Gastrocnemius medialis (tissue), 4 donors: ENCODE data around the gene PTGFRN. TPM values are rescaled to one million over a fixed set of nuclear protein-coding genes. Genes with fewer than 3 reads are reported as not detected.

ENCODE experiments used
- ATAC-seq, 2 donors: fragments of 150-250 bp; one replicate each; pipeline ENCODE4 v1.9.1; 2016
- DNase-seq, 2 donors: peaks; one replicate each; pipeline ENCODE4 v3.0.0-alpha.2; 2019
- H3K27ac ChIP-seq, 4 donors: fragments of 200-600 bp; sonication (generic); 1 replicate in 1 of 4; 2 replicates in 3 of 4; pipeline ENCODE4 v1.5.1; 2016 to 2018; ENCODE audit warnings: mild to moderate bottlenecking in 2 of 4, moderate library complexity in 1 of 4
- H3K27me3 ChIP-seq, 3 donors: fragments of 200-600 bp; sonication (generic) in 2 of 3; 1 replicate in 1 of 3; 2 replicates in 2 of 3; pipeline versions ENCODE4 v1.5.1 to v1.6.0; 2016 to 2019; ENCODE audit warnings: mild to moderate bottlenecking in 1 of 3, moderate library complexity in 1 of 3
- H3K36me3 ChIP-seq, 2 donors: fragments of 200-600 bp; sonication (generic) in 1 of 2; one replicate each; pipeline ENCODE4 v1.5.1; 2017 to 2018
- H3K4me1 ChIP-seq, 2 donors: fragments of 200-600 bp; sonication (generic) in 1 of 2; one replicate each; pipeline ENCODE4 v1.5.1; 2016 to 2017; ENCODE audit warnings: mild to moderate bottlenecking in 2 of 2
- H3K4me3 ChIP-seq, 4 donors: fragments of 200-600 bp; sonication (generic) in 3 of 4; 1 replicate in 1 of 4; 2 replicates in 3 of 4; pipeline ENCODE4 v1.5.1; 2016 to 2019; ENCODE audit warnings: mild to moderate bottlenecking in 2 of 4
- H3K9me3 ChIP-seq, 3 donors: fragments of 200-600 bp; sonication (generic) in 2 of 3; 1 replicate in 1 of 3; 2 replicates in 2 of 3; pipeline ENCODE4 v1.5.1; 2016 to 2019
- POLR2A ChIP-seq, 2 donors: fragments of 450-650 bp; IDR thresholded peaks; one replicate each; pipeline ENCODE4 v1.6.1; 2017; ENCODE audit warnings: antibody characterized with exemption in 2 of 2, mild to moderate bottlenecking in 2 of 2, moderate library complexity in 2 of 2
- in situ Hi-C, 4 donors: fragments of 200-750 bp; cut with MboI; loops; one replicate each; pipeline versions ENCODE4 v1.15.0 to v1.8.0; 2017; ENCODE audit warnings: low sequenced_read_pairs in 4 of 4
- intact Hi-C: fragments of 100-400 bp; cut with DNase I; formaldehyde crosslinking; loops from one replicate; pipeline ENCODE4 v1.15.1; 2023; ENCODE audit warnings: low total_unique reads
- total RNA-seq, 4 donors: library from RNA; depleted of rRNA; stranded (reverse); fragments of >200 nt; gene quantifications; one replicate each; pipeline versions ENCODE4 v1.1.0 to v1.2.3, GENCODE V29; 2016
- TF ChIP-seq, protein P1 (sequence below), 5 experiments: fragments of 450-650 bp in 3 of 5; fragments of 200-600 bp in 2 of 5; sonication (generic) in 2 of 5; IDR thresholded peaks in 4 of 5; conservative IDR thresholded peaks in 1 of 5; 1 replicate in 4 of 5; 2 replicates in 1 of 5; pipeline ENCODE4 v1.5.1; 2016 to 2019; ENCODE audit warnings: antibody characterized with exemption in 5 of 5, mild to moderate bottlenecking in 3 of 5, moderate library complexity in 3 of 5

Gene PTGFRN
- total RNA-seq, 4 donors from 2014 or later: 1.5 to 18.1 (median 2.9) TPM

- no peaks in the 10 kb centered on the region for H3K27me3 ChIP-seq
- H3K36me3 ChIP-seq: no peaks in the 10 kb centered on the region
- H3K4me1 ChIP-seq: no peaks in the 10 kb centered on the region
- in situ Hi-C loops: no loop called here
- H3K27ac ChIP-seq: no peak overlapping the region
- intact Hi-C loops: no loop called here
- TF ChIP-seq, protein P1, sequence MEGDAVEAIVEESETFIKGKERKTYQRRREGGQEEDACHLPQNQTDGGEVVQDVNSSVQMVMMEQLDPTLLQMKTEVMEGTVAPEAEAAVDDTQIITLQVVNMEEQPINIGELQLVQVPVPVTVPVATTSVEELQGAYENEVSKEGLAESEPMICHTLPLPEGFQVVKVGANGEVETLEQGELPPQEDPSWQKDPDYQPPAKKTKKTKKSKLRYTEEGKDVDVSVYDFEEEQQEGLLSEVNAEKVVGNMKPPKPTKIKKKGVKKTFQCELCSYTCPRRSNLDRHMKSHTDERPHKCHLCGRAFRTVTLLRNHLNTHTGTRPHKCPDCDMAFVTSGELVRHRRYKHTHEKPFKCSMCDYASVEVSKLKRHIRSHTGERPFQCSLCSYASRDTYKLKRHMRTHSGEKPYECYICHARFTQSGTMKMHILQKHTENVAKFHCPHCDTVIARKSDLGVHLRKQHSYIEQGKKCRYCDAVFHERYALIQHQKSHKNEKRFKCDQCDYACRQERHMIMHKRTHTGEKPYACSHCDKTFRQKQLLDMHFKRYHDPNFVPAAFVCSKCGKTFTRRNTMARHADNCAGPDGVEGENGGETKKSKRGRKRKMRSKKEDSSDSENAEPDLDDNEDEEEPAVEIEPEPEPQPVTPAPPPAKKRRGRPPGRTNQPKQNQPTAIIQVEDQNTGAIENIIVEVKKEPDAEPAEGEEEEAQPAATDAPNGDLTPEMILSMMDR (IDR thresholded peaks at IDR 0.05 in 4 of 5, conservative IDR thresholded peaks at IDR 0.05 in 1 of 5): no peak
- TF ChIP-seq POLR2A (IDR thresholded peaks at IDR 0.05): no peak
- DNase-seq (no peak), ATAC-seq (no peak)
- no peak overlapping the region for H3K4me3 ChIP-seq
- no peaks in the 10 kb centered on the region for H3K9me3 ChIP-seq
Observed at GRCh38 chr1:116962987-116963639, 53.4 kb downstream of the PTGFRN start.

DNA sequence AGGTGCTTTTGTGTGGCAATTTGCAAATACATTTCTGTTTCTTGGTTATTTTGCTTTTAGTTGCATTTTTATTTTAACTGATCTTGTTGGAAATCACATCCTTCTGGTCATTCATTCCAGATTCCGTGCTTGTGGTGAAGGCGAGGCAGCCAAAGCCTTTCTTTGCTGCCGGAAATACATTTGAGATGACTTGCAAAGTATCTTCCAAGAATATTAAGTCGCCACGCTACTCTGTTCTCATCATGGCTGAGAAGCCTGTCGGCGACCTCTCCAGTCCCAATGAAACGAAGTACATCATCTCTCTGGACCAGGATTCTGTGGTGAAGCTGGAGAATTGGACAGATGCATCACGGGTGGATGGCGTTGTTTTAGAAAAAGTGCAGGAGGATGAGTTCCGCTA, 57.1 kb downstream of the PTGFRN start:
- Histone ChIP-seq H3K27ac (no peak overlapping the region), H3K36me3 (no peaks in the 10 kb centered on the region), H3K27me3 (no peaks in the 10 kb centered on the region), H3K4me1 (no peaks in the 10 kb centered on the region), H3K9me3 (no peaks in the 10 kb centered on the region), H3K4me3 (no peak overlapping the region)
- in situ Hi-C loops: no loop called here
- no peak for TF ChIP-seq POLR2A (IDR thresholded peaks at IDR 0.05)
- TF ChIP-seq, protein P1 (IDR thresholded peaks at IDR 0.05 in 4 of 5, conservative IDR thresholded peaks at IDR 0.05 in 1 of 5): no peak
- intact Hi-C loops: no loop called here
- ATAC-seq (no peak), DNase-seq (no peak)

- TF ChIP-seq, protein P1 (IDR thresholded peaks at IDR 0.05 in 4 of 5, conservative IDR thresholded peaks at IDR 0.05 in 1 of 5): no peak
- no peak for TF ChIP-seq POLR2A (IDR thresholded peaks at IDR 0.05)
- Histone ChIP-seq H3K4me1 (no peaks in the 10 kb centered on the region), H3K9me3 (no peaks in the 10 kb centered on the region), H3K27ac (no peak overlapping the region), H3K27me3 (no peaks in the 10 kb centered on the region), H3K36me3 (no peaks in the 10 kb centered on the region), H3K4me3 (no peak overlapping the region)
- in situ Hi-C loops: no loop called here
- DNase-seq (no peak), ATAC-seq (no peak)
- intact Hi-C loops: no loop called here
Observed at GRCh38 chr1:116968724-116969123, 59.0 kb downstream of the PTGFRN start.

DNA sequence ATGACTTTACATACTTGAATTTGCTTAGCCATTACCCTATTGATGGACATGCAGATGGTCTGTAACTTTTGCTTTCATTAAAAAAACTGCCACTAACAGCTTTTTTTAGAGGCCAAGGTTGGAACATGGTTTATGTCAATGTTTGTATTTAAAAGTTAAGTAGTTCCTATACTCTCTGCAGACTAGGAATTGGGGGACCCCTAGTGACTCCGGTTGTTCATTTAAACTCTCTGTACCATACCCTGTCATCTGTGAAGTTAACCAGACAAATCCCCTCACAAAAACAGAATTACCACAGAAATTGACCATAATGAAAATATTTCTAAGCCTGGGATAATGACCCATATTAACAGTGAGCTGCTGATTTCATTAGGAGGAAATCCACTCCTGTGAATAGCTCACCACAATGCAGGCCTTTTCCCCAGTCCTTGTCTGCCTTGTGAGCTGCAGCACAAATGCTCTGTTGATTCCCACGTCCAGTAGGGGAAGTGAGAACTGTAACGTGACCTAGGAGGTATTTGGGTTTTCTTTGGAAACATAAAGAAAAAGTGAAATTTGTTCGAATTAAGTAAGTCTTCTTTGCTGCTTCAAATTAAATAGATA, 61.6 kb downstream of the PTGFRN start:
- intact Hi-C loops: no loop called here
- ATAC-seq (no peak), DNase-seq (no peak)
- no peaks in the 10 kb centered on the region for H3K4me1 ChIP-seq
- H3K9me3 ChIP-seq: no peaks in the 10 kb centered on the region
- H3K4me3 ChIP-seq: no peak overlapping the region
- in situ Hi-C loops: no loop called here
- H3K27me3 ChIP-seq: no peaks in the 10 kb centered on the region
- no peaks in the 10 kb centered on the region for H3K36me3 ChIP-seq
- no peak for TF ChIP-seq POLR2A (IDR thresholded peaks at IDR 0.05)
- TF ChIP-seq, protein P1 (IDR thresholded peaks at IDR 0.05 in 4 of 5, conservative IDR thresholded peaks at IDR 0.05 in 1 of 5): no peak
- H3K27ac ChIP-seq: no peak overlapping the region
